K562 (cell line): ENCODE data around the gene COX7A2. TPM values are rescaled to one million over a fixed set of nuclear protein-coding genes. Genes with fewer than 3 reads are reported as not detected.

Source experiments
- ATAC-seq: fragments of 200-7000 bp; cut with Tn5 transposase; 3 replicates; pipeline ENCODE4 v1.9.1; 2020; ENCODE audit warnings: moderate library complexity
- BruUV-seq: library from RNA; stranded (reverse); fragments of 400-500 nt; replicated peaks from 2 replicates; lab custom pipeline; 2021; lab: Mats Ljungman, UMichigan
- CTCF ChIA-PET: fragments of 300-600 bp; formaldehyde crosslinking; extraction: SDS; loops from one replicate; lab custom pipeline; 2021; ENCODE audit warnings: low intra/inter-chr PET ratio; lab: Yijun Ruan, JAX
- POLR2A ChIA-PET: fragments of 300-600, 350-650 bp; sonication (Branson Sonifier 250); formaldehyde crosslinking; extraction: SDS; loops from one replicate; lab custom pipeline; 2021; ENCODE audit warnings: antibody characterized with exemption, inconsistent platforms; lab: Yijun Ruan, JAX
- DNase-seq, 4 experiments: peaks; one replicate each; pipeline versions ENCODE4 v3.0.0 to v3.0.0-alpha.2; 2011 to 2018; ENCODE audit warnings: low spot score in 3 of 4, mixed read lengths in 3 of 4; ENCODE audit errors: extremely low read depth in 1 of 4
- FAIRE-seq: peaks from 2 replicates; lab custom pipeline; 2011; peaks lifted over from hg19 to GRCh38; lab: Jason Lieb, UNC
- H2AFZ ChIP-seq: 2 replicates; pipeline ENCODE4 v1.6.0; 2011; ENCODE audit warnings: low read depth, low read length, control low read depth, inconsistent platforms
- H3K27ac ChIP-seq: fragments of 200-600 bp; 3 replicates; pipeline ENCODE4 v1.8.0; 2011; ENCODE audit warnings: low read depth, mild to moderate bottlenecking, control low read depth, inconsistent platforms, low read length, moderate library complexity, mixed read lengths; ENCODE audit errors: extremely low read depth
- H3K27me3 ChIP-seq, 2 experiments: fragments of 300-600 bp in 1 of 2; 2 replicates in 1 of 2; 3 replicates in 1 of 2; pipeline versions ENCODE4 v1.6.0 to v1.8.0; 2011; ENCODE audit warnings: inconsistent platforms in 2 of 2, low read length in 2 of 2, mild to moderate bottlenecking in 1 of 2, mixed read lengths in 1 of 2, moderate library complexity in 1 of 2; ENCODE audit not compliant: control insufficient read depth in 2 of 2, insufficient read depth in 2 of 2
- H3K36me3 ChIP-seq: fragments of 300-600 bp; 3 replicates; pipeline ENCODE4 v1.8.0; 2011; ENCODE audit warnings: mild to moderate bottlenecking, low read length, inconsistent platforms; ENCODE audit not compliant: control insufficient read depth, insufficient read depth
- H3K4me1 ChIP-seq, 2 experiments: fragments of 200-600 bp in 1 of 2; replicated peaks in 1 of 2; 2 replicates in 1 of 2; 3 replicates in 1 of 2; pipeline versions ENCODE4 v1.5.1 to v1.8.0; 2011; ENCODE audit warnings: inconsistent platforms in 2 of 2, low read length in 2 of 2, mild to moderate bottlenecking in 1 of 2, mixed read lengths in 1 of 2, moderate library complexity in 1 of 2; ENCODE audit not compliant: control insufficient read depth in 2 of 2, insufficient read depth in 2 of 2
- H3K4me2 ChIP-seq: 2 replicates; pipeline ENCODE4 v1.6.1; 2011; ENCODE audit warnings: low read length, control low read depth, inconsistent platforms, mixed read lengths; ENCODE audit not compliant: insufficient read depth
- H3K4me3 ChIP-seq: fragments of 200-600 bp; sonication (generic), shearing (Covaris generic); 2 replicates; pipeline ENCODE4 v1.5.1; 2016; ENCODE audit warnings: control low read depth, inconsistent platforms
- H3K79me2 ChIP-seq: fragments of 200-600 bp; 3 replicates; pipeline ENCODE4 v1.8.0; 2011; ENCODE audit warnings: low read length, inconsistent platforms; ENCODE audit not compliant: control insufficient read depth, insufficient read depth
- H3K9ac ChIP-seq, 2 experiments: 2 replicates each; pipeline versions ENCODE4 v1.6.0 to v1.6.1; 2011; ENCODE audit warnings: low read depth in 2 of 2, low read length in 2 of 2, control low read depth in 1 of 2, inconsistent platforms in 1 of 2, mild to moderate bottlenecking in 1 of 2, mixed read lengths in 1 of 2; ENCODE audit not compliant: insufficient read depth in 1 of 2
- H3K9me1 ChIP-seq: one replicate; pipeline ENCODE4 v1.6.0; 2011; ENCODE audit warnings: inconsistent platforms, mild to moderate bottlenecking, low read length, moderate library complexity; ENCODE audit not compliant: control insufficient read depth, insufficient read depth
- H3K9me3 ChIP-seq: replicated peaks from 2 replicates; pipeline ENCODE4 v1.5.1; 2011; ENCODE audit warnings: low read depth, low read length, inconsistent platforms; ENCODE audit not compliant: control insufficient read depth, insufficient read depth
- H4K20me1 ChIP-seq: replicated peaks from 2 replicates; pipeline ENCODE4 v1.6.1; 2011; ENCODE audit warnings: low read length, inconsistent platforms, mixed read lengths; ENCODE audit not compliant: control insufficient read depth, insufficient read depth
- E2F3 ChIP-seq: fragments of 250-450 bp; sonication (Bioruptor Pico); IDR thresholded peaks from 2 replicates; pipeline ENCODE4 v1.4.0; 2020; ENCODE audit warnings: mild to moderate bottlenecking
- JUNB ChIP-seq: fragments of 450-650 bp; formaldehyde crosslinking; conservative IDR thresholded peaks from 2 replicates; pipeline ENCODE4 v1.4.0; 2020; ENCODE audit warnings: mild to moderate bottlenecking
- USF1 ChIP-seq: sonication (generic); formaldehyde crosslinking; IDR thresholded peaks from 2 replicates; pipeline ENCODE4 v1.9.0; 2022; ENCODE audit warnings: mild to moderate bottlenecking, missing genetic modification reagents
- ZNF174 ChIP-seq: fragments of 250-450 bp; sonication (Bioruptor Pico); IDR thresholded peaks from 2 replicates; pipeline ENCODE4 v1.4.0; 2020; ENCODE audit warnings: mild to moderate bottlenecking
- WGBS: fragments of 100-300 bp; shearing (Covaris generic); methylation state at CpG from one replicate; pipeline ENCODE4 v1.1.6; 2016; ENCODE audit warnings: low coverage, mixed read lengths; ENCODE audit not compliant: insufficient coverage; ENCODE audit errors: missing lambda C conversion rate; 5-methylcytosine and 5-hydroxymethylcytosine counted together
- in situ Hi-C: fragments of 300-500 bp; cut with MboI; formaldehyde crosslinking; loops from 4 replicates; pipeline ENCODE4 v1.15.0; 2018; ENCODE audit warnings: inconsistent platforms, mixed read lengths
- intact Hi-C: fragments of 100-400 bp; cut with micrococcal nuclease; formaldehyde crosslinking; loops from 2 replicates; pipeline ENCODE4 v1.14.2; 2022
- polyA plus RNA-seq, 8 experiments: library from polyadenylated mRNA; depleted of rRNA in 4 of 8; stranded (reverse) in 5 of 8; unstranded in 3 of 8; fragments of >200 nt; fragmentation: Nextera tagmentation in 2 of 8; fragmentation: Illumina TruSeq in 1 of 8; extraction: Ambion mirVana in 2 of 8; extraction: Trizol in 1 of 8; gene quantifications; 2 replicates each; pipeline versions ENCODE4 v1.2.1 to v1.2.3, GENCODE V29; 2011 to 2014; ENCODE audit warnings: inconsistent platforms in 1 of 8, missing spikeins in 1 of 8
- total RNA-seq, 7 experiments: library from RNA; depleted of rRNA in 6 of 7; stranded (reverse); fragments of >200 nt in 6 of 7; fragmentation: Illumina TruSeq in 2 of 7; extraction: Trizol in 2 of 7; gene quantifications; 2 replicates each; pipeline versions ENCODE4 v1.2.1 to v1.2.3, GENCODE V29; 2011 to 2021; ENCODE audit warnings: low replicate concordance in 1 of 7
- TF ChIP-seq, protein P1 (sequence below): fragments of 250-450 bp; sonication (Bioruptor Pico); IDR thresholded peaks from 2 replicates; pipeline ENCODE4 v1.5.0; 2021; ENCODE audit warnings: mild to moderate bottlenecking, borderline replicate concordance
- TF ChIP-seq, protein P2 (sequence below): fragments of 450-650 bp; IDR thresholded peaks from 2 replicates; pipeline ENCODE4 v1.6.1; 2017; ENCODE audit warnings: mild to moderate bottlenecking, moderate library complexity
- TF ChIP-seq, protein P3 (sequence below): fragments of 200-800 bp; sonication (Bioruptor generic); IDR thresholded peaks from 2 replicates; pipeline ENCODE4 v1.6.1; 2016; ENCODE audit warnings: missing genetic modification characterization, missing compliant biosample characterization
- TF ChIP-seq, protein P4 (sequence below): sonication (generic); formaldehyde crosslinking; IDR thresholded peaks from 2 replicates; pipeline ENCODE4 v1.9.0; 2022; ENCODE audit warnings: mild to moderate bottlenecking, missing genetic modification reagents
- TF ChIP-seq, protein P5 (sequence below): fragments of 450-650 bp; conservative IDR thresholded peaks from 2 replicates; pipeline ENCODE4 v1.6.1; 2016; ENCODE audit warnings: missing genetic modification characterization, low read depth, mild to moderate bottlenecking, control low read depth, missing compliant biosample characterization

The COX7A2 gene
- total and polyA plus RNA-seq, 9 of the 15 experiments (the other 6 are each of a cell fraction or from before 2014, with no cell fraction given): 234 to 2,216 (median 585) TPM

DNA sequence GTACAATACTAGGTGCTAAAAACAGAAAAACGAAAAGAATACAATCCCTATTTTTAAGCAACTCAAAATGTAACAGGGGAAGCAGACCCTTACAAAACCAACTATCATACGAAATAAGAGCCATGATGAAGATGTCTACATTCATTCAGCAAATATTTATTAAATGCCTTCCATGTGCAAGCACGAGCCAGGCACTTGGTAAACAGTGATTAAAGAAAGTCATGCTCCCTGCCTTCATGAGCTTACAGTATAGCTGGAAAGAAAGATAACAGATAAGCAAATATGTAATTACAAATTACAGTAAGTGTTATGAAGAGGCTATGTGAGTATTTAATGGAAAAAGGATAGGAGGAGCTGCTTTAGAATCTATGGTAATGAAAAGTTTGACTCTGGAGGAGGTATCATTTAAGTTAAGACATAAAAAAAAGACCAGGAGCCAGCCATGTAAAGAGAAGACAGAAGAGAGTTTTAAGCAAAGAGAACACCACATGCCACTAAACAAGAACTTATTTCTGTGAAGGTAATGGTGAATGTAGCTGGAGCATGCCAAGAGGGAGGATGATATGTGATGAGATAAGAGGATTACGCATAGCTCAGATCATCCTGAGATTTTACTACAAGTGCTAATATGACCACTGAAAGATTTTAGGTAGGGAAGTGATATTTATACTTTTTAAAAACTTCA is 19.3 kb upstream of the COX7A2 start:
- peaks cover 56% of the 10 kb centered on the region for H3K36me3 ChIP-seq
- no peak overlapping the region for H2AFZ ChIP-seq
- intact Hi-C loops: no loop called here
- no peak overlapping the region for H3K27ac ChIP-seq
- no peaks in the 10 kb centered on the region for H3K4me1 ChIP-seq
- no peak for ATAC-seq
- WGBS: 64% methylated on average over 4 of the region's 4 CpGs
- ChIA-PET POLR2A (no interaction called here), CTCF (no interaction called here)
- no peaks in the 10 kb centered on the region for H3K9me3 ChIP-seq
- H3K4me2 ChIP-seq: no peak overlapping the region
- no peak overlapping the region for H3K9ac ChIP-seq
- no peaks in the 10 kb centered on the region for H3K27me3 ChIP-seq
- TF ChIP-seq JUNB (CRISPR knock-in tag): no peak
- TF ChIP-seq, protein P1, sequence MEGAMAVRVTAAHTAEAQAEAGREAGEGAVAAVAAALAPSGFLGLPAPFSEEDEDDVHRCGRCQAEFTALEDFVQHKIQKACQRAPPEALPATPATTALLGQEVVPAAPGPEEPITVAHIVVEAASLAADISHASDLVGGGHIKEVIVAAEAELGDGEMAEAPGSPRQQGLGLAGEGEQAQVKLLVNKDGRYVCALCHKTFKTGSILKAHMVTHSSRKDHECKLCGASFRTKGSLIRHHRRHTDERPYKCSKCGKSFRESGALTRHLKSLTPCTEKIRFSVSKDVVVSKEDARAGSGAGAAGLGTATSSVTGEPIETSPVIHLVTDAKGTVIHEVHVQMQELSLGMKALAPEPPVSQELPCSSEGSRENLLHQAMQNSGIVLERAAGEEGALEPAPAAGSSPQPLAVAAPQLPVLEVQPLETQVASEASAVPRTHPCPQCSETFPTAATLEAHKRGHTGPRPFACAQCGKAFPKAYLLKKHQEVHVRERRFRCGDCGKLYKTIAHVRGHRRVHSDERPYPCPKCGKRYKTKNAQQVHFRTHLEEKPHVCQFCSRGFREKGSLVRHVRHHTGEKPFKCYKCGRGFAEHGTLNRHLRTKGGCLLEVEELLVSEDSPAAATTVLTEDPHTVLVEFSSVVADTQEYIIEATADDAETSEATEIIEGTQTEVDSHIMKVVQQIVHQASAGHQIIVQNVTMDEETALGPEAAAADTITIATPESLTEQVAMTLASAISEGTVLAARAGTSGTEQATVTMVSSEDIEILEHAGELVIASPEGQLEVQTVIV (CRISPR knock-in tag): no peak
- TF ChIP-seq, protein P2, sequence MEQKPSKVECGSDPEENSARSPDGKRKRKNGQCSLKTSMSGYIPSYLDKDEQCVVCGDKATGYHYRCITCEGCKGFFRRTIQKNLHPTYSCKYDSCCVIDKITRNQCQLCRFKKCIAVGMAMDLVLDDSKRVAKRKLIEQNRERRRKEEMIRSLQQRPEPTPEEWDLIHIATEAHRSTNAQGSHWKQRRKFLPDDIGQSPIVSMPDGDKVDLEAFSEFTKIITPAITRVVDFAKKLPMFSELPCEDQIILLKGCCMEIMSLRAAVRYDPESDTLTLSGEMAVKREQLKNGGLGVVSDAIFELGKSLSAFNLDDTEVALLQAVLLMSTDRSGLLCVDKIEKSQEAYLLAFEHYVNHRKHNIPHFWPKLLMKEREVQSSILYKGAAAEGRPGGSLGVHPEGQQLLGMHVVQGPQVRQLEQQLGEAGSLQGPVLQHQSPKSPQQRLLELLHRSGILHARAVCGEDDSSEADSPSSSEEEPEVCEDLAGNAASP: no peak
- TF ChIP-seq, protein P3, sequence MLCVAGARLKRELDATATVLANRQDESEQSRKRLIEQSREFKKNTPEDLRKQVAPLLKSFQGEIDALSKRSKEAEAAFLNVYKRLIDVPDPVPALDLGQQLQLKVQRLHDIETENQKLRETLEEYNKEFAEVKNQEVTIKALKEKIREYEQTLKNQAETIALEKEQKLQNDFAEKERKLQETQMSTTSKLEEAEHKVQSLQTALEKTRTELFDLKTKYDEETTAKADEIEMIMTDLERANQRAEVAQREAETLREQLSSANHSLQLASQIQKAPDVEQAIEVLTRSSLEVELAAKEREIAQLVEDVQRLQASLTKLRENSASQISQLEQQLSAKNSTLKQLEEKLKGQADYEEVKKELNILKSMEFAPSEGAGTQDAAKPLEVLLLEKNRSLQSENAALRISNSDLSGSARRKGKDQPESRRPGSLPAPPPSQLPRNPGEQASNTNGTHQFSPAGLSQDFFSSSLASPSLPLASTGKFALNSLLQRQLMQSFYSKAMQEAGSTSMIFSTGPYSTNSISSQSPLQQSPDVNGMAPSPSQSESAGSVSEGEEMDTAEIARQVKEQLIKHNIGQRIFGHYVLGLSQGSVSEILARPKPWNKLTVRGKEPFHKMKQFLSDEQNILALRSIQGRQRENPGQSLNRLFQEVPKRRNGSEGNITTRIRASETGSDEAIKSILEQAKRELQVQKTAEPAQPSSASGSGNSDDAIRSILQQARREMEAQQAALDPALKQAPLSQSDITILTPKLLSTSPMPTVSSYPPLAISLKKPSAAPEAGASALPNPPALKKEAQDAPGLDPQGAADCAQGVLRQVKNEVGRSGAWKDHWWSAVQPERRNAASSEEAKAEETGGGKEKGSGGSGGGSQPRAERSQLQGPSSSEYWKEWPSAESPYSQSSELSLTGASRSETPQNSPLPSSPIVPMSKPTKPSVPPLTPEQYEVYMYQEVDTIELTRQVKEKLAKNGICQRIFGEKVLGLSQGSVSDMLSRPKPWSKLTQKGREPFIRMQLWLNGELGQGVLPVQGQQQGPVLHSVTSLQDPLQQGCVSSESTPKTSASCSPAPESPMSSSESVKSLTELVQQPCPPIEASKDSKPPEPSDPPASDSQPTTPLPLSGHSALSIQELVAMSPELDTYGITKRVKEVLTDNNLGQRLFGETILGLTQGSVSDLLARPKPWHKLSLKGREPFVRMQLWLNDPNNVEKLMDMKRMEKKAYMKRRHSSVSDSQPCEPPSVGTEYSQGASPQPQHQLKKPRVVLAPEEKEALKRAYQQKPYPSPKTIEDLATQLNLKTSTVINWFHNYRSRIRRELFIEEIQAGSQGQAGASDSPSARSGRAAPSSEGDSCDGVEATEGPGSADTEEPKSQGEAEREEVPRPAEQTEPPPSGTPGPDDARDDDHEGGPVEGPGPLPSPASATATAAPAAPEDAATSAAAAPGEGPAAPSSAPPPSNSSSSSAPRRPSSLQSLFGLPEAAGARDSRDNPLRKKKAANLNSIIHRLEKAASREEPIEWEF (CRISPR knock-in tag): no peak
- no peak for TF ChIP-seq ZNF174 (CRISPR knock-in tag)
- TF ChIP-seq, protein P4, sequence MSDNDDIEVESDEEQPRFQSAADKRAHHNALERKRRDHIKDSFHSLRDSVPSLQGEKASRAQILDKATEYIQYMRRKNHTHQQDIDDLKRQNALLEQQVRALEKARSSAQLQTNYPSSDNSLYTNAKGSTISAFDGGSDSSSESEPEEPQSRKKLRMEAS: no peak
- TF ChIP-seq, protein P5, sequence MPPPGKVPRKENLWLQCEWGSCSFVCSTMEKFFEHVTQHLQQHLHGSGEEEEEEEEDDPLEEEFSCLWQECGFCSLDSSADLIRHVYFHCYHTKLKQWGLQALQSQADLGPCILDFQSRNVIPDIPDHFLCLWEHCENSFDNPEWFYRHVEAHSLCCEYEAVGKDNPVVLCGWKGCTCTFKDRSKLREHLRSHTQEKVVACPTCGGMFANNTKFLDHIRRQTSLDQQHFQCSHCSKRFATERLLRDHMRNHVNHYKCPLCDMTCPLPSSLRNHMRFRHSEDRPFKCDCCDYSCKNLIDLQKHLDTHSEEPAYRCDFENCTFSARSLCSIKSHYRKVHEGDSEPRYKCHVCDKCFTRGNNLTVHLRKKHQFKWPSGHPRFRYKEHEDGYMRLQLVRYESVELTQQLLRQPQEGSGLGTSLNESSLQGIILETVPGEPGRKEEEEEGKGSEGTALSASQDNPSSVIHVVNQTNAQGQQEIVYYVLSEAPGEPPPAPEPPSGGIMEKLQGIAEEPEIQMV: no peak
- no peak for TF ChIP-seq USF1 (CRISPR knock-in tag)
- no peak for TF ChIP-seq E2F3
- peaks cover 26% of the 10 kb centered on the region for H3K79me2 ChIP-seq
- BruUV-seq: no TSS peak
- H3K4me3 ChIP-seq: no peak overlapping the region
- no peaks in the 10 kb centered on the region for H4K20me1 ChIP-seq
- in situ Hi-C loops: loop anchor here (10.0 kb wide), 1 partner anchor 262 kb away; no protein-coding TSS in a partner anchor
- FAIRE-seq: no peak
- no peak for DNase-seq
- no peaks in the 10 kb centered on the region for H3K9me1 ChIP-seq
